NCI-H2081 treated with DMSO at 0.1 percent for 48 hours (cell line): ENCODE data around the gene ARHGAP36.

Experiments
- DNase-seq: peaks from one replicate; lab custom pipeline; 2025; lab: John Stamatoyannopoulos, UW

Gene ARHGAP36, protein sequence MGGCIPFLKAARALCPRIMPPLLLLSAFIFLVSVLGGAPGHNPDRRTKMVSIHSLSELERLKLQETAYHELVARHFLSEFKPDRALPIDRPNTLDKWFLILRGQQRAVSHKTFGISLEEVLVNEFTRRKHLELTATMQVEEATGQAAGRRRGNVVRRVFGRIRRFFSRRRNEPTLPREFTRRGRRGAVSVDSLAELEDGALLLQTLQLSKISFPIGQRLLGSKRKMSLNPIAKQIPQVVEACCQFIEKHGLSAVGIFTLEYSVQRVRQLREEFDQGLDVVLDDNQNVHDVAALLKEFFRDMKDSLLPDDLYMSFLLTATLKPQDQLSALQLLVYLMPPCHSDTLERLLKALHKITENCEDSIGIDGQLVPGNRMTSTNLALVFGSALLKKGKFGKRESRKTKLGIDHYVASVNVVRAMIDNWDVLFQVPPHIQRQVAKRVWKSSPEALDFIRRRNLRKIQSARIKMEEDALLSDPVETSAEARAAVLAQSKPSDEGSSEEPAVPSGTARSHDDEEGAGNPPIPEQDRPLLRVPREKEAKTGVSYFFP

DNA sequence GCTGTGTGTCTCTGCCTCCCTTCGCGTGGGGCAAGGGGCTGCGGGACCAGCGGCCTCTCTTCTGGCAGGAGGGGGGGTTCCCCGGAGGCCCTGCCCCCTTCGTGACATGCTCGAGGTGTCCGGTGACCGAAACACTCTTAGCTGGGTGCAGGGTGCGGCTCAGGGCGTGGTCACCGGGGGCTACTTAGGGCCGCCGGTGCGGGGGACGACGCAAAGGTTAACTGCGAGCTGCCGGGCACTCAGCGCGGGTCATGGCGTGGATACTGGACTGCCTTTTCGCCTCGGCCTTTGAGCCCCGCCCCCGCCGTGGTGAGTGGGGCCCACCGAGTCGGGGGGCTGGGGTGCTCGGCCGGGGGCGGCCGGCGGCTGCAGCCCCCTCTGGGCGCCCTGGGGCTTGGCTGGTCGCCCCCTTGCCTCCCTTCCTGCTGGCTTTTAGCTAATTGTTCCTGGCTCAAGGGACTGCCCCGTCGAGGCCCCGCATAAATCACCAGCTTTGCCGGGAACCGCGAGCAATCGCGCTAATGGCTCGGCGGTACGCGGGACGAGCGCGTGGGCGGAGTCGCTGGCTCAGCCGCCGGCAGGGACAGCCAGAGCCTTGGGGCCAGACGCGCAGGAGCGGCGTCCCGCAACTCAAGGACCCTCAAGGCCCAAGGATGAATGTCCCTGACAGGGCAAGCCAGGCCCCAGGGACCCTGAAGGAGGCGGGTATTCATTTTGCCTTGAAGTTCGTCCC lies at the start of gene ARHGAP36:
Gene ARHGAP36 (plus strand): TSS at position 211 of the 733 bp plus-strand sequence. CDS start 23,320 bp downstream, outside the sequence.
- no peak for DNase-seq

DNA sequence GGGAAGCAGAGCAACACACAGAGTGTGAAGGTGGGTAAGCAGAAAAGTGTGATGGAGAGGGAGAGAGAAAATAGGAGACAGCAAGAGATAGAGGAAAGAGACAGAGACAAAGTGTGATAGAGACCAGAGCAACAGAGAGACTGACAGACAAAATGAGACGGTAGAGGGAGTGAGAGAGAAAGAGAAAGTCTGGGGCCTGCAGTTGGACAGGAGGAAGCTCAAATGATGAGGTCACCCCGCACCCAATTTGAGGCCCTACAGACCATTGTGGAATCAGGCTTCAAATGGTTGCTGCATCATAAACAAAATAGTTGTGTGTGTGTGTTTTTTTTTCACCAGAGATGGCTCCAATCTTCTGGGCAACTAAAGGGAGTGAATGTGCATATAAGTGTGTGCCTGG lies 48.0 kb upstream of the ARHGAP36 start:
- DNase-seq = no peak

DNA sequence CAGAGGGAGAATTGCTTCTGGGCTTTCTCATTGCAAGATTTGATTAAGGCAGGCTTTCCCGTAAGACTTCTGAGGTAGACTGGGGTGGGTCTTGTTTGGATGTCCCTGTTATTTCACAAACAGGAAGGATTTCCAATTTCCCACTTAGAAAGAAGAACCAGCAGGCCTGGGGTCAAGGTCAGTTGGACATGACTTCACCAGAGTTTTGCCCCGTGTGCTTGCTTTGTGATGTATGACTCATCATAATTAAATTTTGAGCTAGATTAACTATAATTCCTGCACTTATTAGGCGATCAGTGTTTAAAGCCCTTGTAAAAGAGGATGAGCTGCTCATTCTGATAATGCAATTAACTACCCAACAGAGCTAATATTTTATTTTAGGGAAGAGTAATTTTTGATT lies 32.8 kb upstream of the ARHGAP36 start:
- no peak for DNase-seq

DNA sequence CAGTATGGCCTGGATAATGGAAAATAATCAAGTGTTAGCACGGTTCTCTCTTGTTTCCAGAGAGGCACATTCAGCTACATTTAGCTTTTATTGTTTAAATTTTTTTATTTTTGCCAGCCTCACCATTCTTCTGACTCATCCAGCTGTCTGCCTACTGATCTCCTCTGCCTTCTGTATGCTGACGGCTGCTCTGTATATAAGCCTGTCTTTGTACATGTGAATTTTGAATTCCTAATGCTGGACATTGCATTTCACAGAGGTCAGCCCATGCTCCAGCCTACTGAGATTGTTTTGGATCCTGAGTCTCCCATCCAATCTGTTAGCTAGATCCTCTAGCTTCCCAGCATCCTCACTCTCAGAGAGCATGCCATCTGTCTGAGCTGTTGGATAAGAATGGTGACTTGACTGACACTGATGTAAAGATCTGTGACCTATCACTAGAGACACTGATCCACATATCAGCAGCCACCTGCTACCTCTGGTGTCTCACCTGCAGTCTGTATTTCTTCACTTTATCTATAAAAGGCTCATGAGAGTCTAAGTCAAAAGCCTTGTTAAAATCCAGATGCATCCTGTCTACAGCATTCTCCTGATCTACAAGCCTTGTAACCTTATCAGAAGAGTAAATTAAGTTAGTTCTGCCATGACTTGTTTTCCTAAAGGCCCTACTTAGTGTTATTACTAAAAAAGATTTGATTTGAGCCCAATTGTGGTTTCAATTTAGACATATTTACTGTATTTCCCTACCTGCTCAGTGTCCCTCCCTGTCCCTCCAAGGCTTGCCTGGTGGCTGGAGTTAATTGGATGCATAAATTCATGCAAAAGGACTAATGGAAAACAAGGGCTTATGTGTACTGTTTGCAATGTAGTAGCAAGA lies 25.6 kb upstream of the ARHGAP36 start:
- no peak for DNase-seq

DNA sequence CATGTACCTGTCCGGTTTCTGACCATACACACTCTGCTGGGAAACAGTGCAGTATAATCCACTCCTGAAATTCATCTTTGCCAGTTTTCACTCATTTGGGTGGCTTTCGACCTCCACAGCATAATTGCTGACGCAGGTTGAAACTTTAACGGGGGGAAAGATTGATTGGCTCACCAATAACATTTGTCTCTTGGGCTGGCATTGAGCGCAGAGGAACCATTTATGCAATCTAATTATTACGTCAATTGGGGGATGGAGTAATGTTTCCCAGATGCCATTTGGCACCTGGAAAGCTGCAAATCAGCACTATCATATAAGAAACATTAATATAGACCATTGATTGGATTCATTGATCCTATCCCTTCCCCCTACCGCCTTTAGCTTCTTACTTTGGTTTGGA lies 24.1 kb upstream of the ARHGAP36 start:
- DNase-seq = no peak

DNA sequence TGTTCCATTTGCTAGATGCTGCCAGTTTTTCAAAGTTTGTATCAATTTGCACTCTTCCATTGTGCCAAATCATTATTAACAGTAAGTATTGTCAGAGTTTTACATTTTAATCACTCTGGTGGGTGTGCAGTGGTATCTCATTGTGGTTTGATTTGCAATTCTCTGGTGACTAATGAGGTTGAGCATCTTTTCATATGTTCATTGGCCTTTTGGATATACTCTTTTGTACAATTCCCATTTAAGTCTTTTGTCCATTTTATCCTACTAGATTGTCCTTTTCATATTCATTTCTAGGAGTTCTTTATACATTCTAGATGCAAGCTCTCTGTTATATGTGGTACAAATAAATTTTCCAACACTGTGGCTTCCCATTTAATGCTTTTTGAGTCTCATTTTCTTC lies 17.4 kb upstream of the ARHGAP36 start:
- DNase-seq = no peak

DNA sequence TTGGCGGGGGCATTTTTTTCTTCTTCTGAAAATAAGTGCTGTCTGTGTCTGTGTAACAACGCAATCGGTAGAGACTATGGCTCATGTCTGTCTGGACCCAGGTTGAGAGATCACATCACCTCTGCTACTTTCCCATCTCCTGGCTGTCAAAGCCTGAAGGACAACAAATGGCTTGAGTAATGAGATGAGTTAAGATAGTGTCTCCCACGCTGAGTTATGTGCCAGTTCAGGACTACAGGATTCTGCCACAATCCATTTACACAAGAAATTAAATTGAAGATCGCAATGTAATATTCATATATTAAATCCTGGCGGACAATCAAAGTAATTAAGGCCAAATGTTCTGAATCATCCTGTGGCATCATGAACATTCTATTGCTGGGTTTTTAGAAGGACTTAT lies 16.5 kb upstream of the ARHGAP36 start:
- no peak for DNase-seq

DNA sequence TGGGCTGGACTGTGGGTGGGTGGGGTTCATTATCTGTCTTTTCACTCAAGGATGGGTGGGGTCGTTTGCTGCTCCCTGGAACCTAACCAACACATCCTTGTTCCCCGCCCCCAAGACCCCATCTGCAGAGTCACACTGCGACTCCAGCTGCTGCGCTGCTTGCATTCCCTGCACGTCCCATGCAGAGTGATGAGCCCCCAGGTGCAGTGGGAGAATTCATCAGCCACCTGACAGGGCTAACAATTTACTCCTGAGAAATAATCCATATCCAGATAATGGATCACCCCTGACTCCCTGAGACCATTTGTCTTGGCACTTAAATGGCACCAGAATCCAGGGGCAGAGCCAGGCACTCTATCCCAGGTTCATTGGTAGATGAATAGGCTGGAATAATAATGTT lies 12.4 kb upstream of the ARHGAP36 start:
- no peak for DNase-seq

DNA sequence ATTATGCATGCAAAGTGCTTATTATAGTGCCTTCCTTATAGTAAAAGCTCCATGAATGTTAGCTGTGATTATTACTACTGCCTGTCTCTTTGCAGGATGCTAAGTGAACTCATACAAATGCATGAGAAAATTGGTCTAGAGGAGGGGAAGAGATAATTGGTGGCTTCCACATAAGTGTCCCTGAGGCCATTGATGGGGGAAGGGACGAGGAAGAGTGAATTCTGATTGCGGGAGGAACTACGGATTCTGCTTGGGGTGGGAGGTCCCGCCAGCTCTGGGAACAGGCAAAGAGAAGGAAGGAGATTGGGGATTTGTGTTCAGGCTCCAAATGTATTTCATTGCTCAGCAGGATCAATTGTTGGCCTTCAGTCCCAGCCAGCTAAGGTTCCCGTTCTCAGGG lies 11.6 kb upstream of the ARHGAP36 start:
- no peak for DNase-seq

DNA sequence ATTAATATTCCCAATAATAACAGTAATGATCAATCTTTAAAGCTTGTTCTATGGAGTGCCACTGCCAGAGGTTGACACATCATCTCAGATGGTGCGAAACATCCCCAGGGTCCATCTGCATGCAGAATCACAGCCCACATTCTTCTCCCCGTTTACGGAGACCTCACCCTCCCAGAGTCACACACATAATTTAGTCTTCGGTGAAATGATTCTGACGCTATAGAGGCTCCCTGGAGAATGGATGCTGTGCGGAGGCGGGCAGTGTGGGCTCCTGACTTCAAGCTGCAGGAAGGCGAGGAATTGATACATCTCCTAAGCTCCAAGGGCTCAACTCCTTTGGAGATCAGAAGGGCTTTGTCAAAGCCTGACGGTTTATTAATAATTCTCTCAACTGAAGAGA lies 11.0 kb upstream of the ARHGAP36 start:
- DNase-seq = no peak

DNA sequence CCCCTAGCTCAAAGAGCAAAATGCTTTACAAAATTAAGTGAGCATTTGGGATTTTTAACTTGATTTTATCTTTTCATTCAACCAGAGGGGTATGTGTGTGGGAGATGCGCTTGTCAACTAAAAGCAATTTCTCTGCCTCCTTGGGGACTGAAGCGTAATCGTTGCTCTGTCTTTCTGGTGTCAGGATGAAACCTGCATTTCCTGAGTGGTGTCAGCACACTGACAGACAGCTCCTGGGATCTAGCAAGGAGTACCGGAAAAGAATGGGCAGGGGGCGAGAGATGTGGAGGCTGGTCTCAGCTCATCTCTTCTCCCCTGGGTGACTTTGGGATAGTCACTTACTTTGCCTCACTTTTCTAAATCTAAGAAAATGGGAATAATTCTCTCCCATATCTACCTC lies 5.1 kb upstream of the ARHGAP36 start:
- DNase-seq = no peak

DNA sequence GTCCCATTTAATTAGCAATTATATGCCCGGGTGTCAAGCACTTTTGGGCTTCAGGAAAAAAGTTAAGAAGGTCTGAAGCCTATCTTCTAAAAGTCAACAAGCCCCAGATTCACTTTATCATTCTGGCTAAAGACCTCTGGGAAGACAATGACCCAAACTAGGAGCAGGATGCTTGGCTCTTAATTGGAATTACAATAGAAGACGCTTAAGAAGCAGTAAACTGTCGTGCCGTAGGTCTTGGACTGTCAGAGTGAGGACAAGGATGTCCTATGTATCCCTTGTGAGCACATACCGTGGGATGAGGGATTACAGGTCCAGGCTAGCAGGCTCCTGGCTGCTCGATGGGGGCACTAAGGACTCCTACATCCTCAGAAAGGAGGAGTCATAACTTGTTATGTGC lies 3.2 kb upstream of the ARHGAP36 start:
- no peak for DNase-seq

DNA sequence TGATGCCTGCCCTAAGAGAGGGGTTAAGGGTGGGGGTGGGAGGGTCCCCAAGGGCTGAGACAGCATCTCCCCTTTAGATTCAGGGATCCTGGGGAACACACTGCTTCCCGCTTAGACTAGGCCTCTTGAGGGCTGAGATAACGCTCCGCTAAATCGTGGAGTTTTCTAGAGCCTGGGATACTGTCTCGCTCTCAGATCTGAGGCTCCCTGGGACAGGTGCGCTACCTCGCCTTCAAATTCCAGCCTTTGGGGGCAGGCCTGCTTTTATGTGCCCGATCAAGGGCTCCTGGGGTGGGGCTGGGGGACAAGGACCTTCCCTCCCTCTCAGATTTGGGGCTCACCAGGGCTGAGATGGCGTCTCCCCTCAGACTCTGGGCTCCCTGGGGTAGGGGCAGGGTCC lies 440 bp upstream of the ARHGAP36 start:
- no peak for DNase-seq

DNA sequence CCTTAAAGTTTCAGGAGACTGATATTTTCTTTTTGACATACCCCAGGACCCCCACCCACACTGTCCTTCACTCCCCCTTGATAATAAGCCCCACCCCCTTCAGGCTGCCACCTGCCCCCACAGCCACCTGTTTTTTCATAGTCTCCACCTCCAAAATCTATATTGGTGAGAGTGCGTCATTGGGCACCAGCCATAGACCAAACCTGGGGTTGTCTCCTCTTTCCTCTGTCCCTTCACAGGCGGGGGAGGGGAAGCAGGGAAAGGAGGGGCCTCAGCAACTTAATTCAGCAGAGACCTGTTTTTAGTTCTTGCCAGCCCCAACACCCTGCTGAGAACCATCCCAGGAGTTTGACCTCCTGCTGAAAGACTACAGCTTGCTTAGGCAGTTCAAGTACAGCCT lies 1.1 kb downstream of the ARHGAP36 start:
- DNase-seq = no peak

DNA sequence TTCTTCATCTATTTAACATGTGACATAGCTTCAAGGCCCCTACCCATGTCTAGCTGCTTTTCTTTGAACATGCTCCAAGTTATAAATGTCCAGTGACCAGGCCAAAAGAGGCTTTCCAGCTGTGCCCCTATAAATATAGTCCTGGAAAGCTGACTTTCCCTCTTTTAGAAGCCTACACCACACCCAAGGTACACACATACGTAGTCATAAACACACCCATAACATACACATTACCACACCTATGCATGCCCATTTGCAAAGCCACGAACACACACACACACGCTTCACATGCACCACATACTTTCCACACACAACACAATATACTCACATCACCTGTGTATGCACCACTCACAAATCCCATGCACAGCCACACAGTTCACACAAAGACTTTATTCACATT lies 2.0 kb downstream of the ARHGAP36 start:
- no peak for DNase-seq

DNA sequence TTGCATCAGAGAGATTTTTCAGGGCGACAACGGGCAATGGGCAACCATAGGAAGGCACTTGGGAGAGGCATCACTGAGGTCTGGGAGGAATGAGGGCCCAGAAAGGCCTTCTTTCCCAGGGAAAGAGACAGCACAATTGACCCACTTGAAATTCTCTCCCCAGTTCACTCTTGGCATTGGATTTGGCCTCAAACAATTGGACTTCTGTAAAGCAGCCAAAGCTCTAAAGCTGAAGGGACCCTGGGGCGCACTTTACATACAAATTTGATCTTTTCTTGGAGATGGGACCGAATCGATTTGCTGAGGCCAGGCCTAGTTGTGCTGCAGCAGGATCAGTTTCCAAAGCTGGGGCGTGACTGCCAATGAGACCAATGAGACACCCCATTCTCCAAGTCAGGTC lies 3.2 kb downstream of the ARHGAP36 start:
- no peak for DNase-seq

DNA sequence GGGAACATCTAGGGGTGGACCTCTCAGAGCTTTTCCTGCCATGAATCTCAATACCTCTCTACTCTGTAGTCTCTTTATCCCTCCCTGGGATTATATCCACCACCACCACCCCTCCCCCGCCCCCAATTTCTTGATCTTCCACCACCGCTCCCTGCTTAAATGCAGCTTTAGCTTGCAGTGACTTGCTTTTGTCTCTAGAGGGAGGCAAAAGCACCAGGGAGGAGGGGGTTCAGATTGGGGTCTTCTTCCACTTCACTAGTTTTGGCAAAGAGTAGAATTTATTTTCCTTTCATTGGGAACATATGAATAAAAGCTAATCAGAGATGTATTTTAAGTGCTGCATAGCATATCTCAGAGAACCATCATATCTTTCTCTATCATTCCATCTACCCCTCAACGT lies 5.5 kb downstream of the ARHGAP36 start:
- DNase-seq = no peak

DNA sequence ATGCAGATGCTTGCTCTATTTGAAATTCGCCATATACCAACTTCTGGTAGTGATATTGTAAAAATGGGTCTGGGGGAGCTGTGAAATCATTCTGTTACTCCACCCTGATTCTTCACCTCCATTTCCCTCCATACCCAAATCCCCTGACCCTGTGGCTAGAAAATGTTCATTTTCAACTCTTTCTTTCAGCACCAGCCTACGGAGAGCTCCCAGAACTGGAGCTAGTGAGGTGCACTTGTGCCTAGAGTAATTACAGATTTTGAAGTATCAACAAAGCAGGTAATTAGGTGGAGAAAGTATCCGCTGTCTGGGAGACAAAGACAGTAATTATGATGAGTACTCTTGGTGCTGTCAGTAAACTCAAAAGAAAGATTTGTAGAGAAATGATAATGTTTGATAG lies 8.1 kb downstream of the ARHGAP36 start:
- DNase-seq = no peak

DNA sequence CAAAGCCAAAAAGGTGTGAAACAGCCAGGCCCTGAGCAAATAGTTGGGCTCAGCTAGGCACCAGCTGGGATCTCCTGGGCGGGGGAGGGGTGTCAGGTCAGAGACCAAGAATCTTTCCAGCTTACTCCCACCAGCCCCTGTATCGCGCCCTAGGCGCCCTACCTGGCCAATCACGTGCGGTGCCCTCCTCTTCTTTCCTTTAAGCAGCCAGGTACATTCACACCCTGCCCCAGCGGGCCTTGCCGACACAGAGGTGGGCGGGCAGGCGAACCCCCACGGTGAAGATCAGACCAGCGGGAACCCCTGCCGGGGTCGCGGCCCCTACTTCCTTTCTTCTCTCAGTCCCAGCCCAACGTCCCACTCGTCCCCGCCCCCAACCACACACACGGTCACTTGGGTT lies 9.1 kb downstream of the ARHGAP36 start:
- no peak for DNase-seq

DNA sequence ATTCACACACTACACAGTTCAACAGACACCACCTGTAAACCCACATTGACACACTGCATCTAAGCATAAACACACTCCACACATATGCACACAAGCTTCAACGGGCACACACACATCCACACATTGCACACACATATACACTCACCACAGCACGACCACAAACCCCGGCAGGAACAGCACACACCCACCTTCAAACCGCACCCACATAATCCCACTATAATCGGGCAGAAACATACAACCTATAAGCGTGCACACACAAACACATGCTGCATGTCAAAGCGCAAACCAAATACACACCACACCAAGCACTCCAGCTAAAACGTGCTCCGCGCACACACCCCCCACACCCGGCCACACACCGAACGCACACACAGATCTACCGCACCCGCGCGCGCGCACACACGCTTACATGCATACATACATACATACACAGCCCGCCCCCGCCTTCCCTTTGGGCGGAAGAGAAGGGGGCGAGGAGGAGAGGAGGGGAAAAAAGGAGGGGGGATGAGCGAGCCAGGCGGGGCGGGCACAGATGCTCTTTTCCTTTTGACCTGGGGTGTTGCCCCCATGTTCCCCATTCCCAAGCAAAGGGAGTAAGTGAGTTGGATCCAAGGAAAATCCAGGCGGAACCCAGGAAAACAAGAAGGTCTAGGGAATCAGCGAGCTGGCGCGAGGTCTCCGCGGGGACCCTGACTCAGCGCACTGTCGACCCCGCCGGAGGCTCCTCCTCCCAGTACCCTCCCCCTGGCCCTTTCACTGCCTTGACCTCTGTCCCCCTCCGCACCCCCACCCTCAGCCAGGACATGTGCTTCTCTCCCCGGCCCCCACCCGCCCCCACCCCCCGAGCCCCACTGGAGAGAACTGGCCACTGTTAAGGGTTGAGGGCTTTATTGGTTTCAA lies 9.9 kb downstream of the ARHGAP36 start:
- no peak for DNase-seq
